ENCODE data around the gene SGCA. TPM values are rescaled to one million over a fixed set of nuclear protein-coding genes. Genes with fewer than 3 reads are reported as not detected.

Gene SGCA
- total RNA-seq, 1 donor from 2014 or later, result 1.7 TPM

DNA sequence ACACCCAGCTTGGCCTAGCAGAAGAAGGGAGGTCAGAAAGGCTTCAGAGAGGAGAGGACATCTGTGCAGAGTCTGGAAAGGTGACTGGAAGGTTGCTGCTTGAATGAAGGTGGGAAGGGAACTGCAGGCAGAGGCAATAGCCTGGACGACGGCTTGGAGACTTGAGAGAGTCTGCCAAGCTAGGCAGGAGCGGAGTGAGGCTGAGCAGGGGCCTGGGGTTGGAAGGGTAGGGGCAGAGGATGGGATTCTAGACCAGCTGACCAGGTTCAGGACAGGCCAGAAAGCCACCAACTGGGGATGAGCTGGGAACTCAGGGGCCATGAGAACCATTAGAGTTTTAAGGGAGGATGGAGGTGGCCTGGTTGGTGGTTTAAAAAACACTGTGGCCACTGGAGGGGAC is 339 bp upstream of the SGCA start:
- no peak overlapping the region for H3K4me3 Mint-ChIP-seq
- H3K27me3 Mint-ChIP-seq, result no peaks in the 10 kb centered on the region
- intact Hi-C loops (cut with micrococcal nuclease), result loop anchor here (10.0 kb wide), 1 partner anchor 141 kb away; no protein-coding TSS in a partner anchor
- peaks cover 58% of the 10 kb centered on the region for H3K4me1 Mint-ChIP-seq
- TF ChIP-seq, protein P1, sequence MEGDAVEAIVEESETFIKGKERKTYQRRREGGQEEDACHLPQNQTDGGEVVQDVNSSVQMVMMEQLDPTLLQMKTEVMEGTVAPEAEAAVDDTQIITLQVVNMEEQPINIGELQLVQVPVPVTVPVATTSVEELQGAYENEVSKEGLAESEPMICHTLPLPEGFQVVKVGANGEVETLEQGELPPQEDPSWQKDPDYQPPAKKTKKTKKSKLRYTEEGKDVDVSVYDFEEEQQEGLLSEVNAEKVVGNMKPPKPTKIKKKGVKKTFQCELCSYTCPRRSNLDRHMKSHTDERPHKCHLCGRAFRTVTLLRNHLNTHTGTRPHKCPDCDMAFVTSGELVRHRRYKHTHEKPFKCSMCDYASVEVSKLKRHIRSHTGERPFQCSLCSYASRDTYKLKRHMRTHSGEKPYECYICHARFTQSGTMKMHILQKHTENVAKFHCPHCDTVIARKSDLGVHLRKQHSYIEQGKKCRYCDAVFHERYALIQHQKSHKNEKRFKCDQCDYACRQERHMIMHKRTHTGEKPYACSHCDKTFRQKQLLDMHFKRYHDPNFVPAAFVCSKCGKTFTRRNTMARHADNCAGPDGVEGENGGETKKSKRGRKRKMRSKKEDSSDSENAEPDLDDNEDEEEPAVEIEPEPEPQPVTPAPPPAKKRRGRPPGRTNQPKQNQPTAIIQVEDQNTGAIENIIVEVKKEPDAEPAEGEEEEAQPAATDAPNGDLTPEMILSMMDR (IDR thresholded peaks at IDR 0.05), result no peak
- no peak for ATAC-seq (ENCODE audit: low read depth)
- CTCF ChIA-PET, result interaction anchor here (0.6 to 1.1 kb wide), 3 partner anchors 17 to 48 kb away, joined by 3 to 6 read pairs (median 3); no protein-coding TSS in a partner anchor
- no peaks in the 10 kb centered on the region for H3K9me3 Mint-ChIP-seq
- POLR2A ChIA-PET, result interaction anchor here (0.7 to 1.0 kb wide), 3 partner anchors 14 to 133 kb away, joined by 3 to 5 read pairs (median 3); no protein-coding TSS in a partner anchor
- H3K36me3 Mint-ChIP-seq (ENCODE audit: low read depth), result no peaks in the 10 kb centered on the region
- no peak for DNase-seq
- no peak overlapping the region for H3K27ac Mint-ChIP-seq

DNA sequence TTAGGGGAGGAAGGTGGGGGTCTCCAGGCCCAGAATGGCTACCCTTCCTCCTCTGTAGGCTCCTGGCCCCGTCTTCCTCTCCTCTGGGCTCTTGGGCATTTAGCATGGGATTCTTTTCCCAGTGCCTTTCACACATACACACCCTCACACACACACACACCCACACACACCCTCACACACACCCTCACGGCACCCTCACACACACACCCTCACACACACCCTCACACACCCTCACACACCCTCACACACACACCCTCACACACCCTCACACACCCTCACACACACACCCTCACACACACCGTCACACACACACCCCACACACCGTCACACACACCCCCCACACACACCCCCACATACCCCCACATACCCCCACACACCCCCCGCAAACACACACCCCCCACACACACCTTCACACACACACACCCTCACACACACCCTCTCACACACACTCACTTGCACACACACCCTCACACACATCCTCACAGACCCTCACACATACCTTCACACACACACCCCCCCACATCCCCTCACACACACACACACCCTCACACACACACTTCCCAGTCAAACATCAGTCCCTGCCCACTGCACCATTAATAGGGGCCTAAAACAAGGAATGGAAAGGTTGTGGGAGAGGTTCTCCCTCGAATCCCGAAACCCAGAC is 845 bp downstream of the SGCA start:
- Mint-ChIP-seq H3K4me3 (no peak overlapping the region), H3K36me3 (ENCODE audit: low read depth) (no peaks in the 10 kb centered on the region), H3K27me3 (no peaks in the 10 kb centered on the region), H3K9me3 (no peaks in the 10 kb centered on the region), H3K27ac (no peak overlapping the region), H3K4me1 (peaks cover 55% of the 10 kb centered on the region)
- intact Hi-C loops (cut with micrococcal nuclease), result loop anchor here (10.0 kb wide), 1 partner anchor 142 kb away; no protein-coding TSS in a partner anchor
- ATAC-seq (ENCODE audit: low read depth) (no peak), DNase-seq (no peak)
- ChIA-PET CTCF (interaction anchor here (3.8 kb wide), 1 partner anchor 34 kb away, joined by 39 read pairs; the partner anchor contains the start of gene COL1A1), POLR2A (interaction anchor here (0.7 to 2.1 kb wide), 3 partner anchors 15 to 1543 kb away, joined by 3 to 5 read pairs (median 4); no protein-coding TSS in a partner anchor)
- TF ChIP-seq, protein P1 (IDR thresholded peaks at IDR 0.05), result no peak

DNA sequence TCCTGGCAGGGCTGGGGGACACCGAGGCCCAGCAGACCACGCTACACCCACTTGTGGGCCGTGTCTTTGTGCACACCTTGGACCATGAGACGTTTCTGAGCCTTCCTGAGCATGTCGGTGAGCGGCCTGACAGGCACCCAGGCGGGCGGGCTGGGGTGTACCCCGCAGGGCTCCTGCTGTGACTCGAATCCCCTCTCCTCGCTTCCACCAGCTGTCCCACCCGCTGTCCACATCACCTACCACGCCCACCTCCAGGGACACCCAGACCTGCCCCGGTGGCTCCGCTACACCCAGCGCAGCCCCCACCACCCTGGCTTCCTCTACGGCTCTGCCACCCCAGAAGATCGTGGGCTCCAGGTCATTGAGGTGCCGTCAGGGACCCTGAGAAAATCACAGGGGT is 1.6 kb downstream of the SGCA start:
- ChIA-PET CTCF (interaction anchor here (1.2 to 3.8 kb wide), 2 partner anchors 33 to 50 kb away, joined by 5 to 39 read pairs; partner anchors contain the start of gene COL1A1), POLR2A (interaction anchor here (0.7 to 2.1 kb wide), 2 partner anchors 15 to 1544 kb away, joined by 3 to 5 read pairs; no protein-coding TSS in a partner anchor)
- TF ChIP-seq, protein P1 (IDR thresholded peaks at IDR 0.05), result no peak
- DNase-seq (no peak), ATAC-seq (ENCODE audit: low read depth) (no peak)
- Mint-ChIP-seq H3K9me3 (no peaks in the 10 kb centered on the region), H3K27ac (no peak overlapping the region), H3K4me1 (peaks cover 47% of the 10 kb centered on the region), H3K4me3 (no peak overlapping the region), H3K27me3 (no peaks in the 10 kb centered on the region), H3K36me3 (ENCODE audit: low read depth) (no peaks in the 10 kb centered on the region)
- intact Hi-C loops (cut with micrococcal nuclease), result loop anchor here (10.0 kb wide), 1 partner anchor 143 kb away; no protein-coding TSS in a partner anchor

DNA sequence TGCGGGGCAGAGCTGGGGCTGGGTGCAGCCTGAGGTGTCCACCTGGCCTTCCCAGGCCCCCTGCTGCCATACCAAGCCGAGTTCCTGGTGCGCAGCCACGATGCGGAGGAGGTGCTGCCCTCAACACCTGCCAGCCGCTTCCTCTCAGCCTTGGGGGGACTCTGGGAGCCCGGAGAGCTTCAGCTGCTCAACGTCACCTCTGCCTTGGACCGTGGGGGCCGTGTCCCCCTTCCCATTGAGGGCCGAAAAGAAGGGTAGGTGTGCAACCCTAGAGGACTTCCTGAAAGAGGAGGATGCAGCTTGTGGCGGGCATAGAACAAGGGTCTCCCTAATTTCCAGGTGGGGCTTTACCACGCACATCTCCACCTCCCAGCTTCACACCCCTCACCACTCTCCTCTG is 2.5 kb downstream of the SGCA start:
- TF ChIP-seq, protein P1 (IDR thresholded peaks at IDR 0.05), result no peak
- intact Hi-C loops (cut with micrococcal nuclease), result loop anchor here (10.0 kb wide), 1 partner anchor 144 kb away; no protein-coding TSS in a partner anchor
- Mint-ChIP-seq H3K36me3 (ENCODE audit: low read depth) (no peaks in the 10 kb centered on the region), H3K4me1 (peaks cover 38% of the 10 kb centered on the region), H3K27me3 (no peaks in the 10 kb centered on the region), H3K27ac (no peak overlapping the region), H3K9me3 (no peaks in the 10 kb centered on the region), H3K4me3 (no peak overlapping the region)
- ATAC-seq (ENCODE audit: low read depth), result no peak
- POLR2A ChIA-PET, result interaction anchor here (0.6 to 2.9 kb wide), 3 partner anchors 11 to 20 kb away, joined by 3 to 19 read pairs (median 5); no protein-coding TSS in a partner anchor
- CTCF ChIA-PET, result interaction anchor here (1.2 to 3.8 kb wide), 4 partner anchors 28 to 128 kb away, joined by 5 to 86 read pairs (median 28); partner anchors contain the start of gene COL1A1
- DNase-seq, result no peak

Data from activated B cell treated with CpG ODN at 0.5 μM for 24 hours (primary cell).